ENCODE data around the gene SEC14L1. TPM values are rescaled to one million over a fixed set of nuclear protein-coding genes. Genes with fewer than 3 reads are reported as not detected.
A peak's percentile ranks its signal among the peaks of the same experiment; 100 is the strongest.

The SEC14L1 gene
- total RNA-seq, 1 experiment from 2014 or later, result 78.6 TPM

DNA sequence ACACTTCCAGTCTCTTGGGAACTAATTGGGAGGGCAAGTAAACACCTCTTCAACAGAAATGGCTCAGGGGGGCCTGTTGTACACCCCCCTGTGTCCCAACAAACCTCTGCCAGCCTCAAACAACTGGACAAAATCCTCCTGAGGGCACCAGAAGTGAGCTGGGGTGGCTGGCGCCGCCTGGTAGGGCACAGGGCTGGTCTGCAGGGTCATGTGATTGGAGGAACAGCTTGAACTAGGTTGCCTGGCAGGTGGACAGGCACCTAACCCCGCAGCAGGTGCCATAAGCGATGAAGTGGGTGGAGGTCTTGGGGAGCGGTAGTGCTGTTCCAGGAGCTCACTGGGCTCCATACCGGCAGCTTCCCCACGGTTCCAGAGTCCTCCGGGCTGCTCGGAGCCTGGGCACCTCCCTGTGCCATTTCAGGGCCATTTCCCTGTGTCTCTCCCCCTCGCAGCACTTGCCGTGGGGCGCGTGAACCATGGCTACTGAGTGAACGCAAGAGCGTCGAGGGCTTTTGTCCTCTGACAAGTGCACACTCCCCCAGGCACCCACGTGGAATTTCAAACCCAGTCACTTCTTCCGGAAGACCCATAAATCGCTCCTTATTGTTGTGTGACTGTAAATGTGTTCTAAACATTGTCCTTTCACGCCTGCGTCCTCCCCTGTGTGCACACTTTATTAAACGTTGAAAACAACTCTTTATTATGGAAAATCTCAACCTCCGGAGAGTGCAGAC lies 101.5 kb downstream of the SEC14L1 start:
- H3K9me3 ChIP-seq (ENCODE audit: low read depth, low read length, poor library complexity, severe bottlenecking), result no peaks in the 10 kb centered on the region
- H3K4me1 ChIP-seq (ENCODE audit: insufficient read depth, low read length, poor library complexity, severe bottlenecking), result peaks cover 24% of the 10 kb centered on the region
- peak overlapping the region; percentile 49 for H3K27ac ChIP-seq (ENCODE audit: low read depth, low read length, poor library complexity, severe bottlenecking)
- POLR2A ChIA-PET (ENCODE audit: low non-redundant PET), result no interaction called here
- intact Hi-C loops (cut with micrococcal nuclease; ENCODE audit: unreplicated experiment), result loop anchor here (10.0 kb wide), 1 partner anchor 377 kb away; the partner anchor contains the start of gene MGAT5B
- CTCF ChIA-PET, result interaction anchor here (0.6 kb wide), 1 partner anchor 9 kb away, joined by 4 read pairs; no protein-coding TSS in a partner anchor
- no peaks in the 10 kb centered on the region for H3K27me3 ChIP-seq (replicated peaks; ENCODE audit: insufficient read depth, low read depth, low read length, poor library complexity)
- no peak for DNase-seq (ENCODE audit: low spot score)
- H3K4me3 ChIP-seq (ENCODE audit: low read depth, low read length, poor library complexity, severe bottlenecking), result no peak overlapping the region
- no peaks in the 10 kb centered on the region for H3K36me3 ChIP-seq (ENCODE audit: insufficient read depth, low read length, poor library complexity, severe bottlenecking)
- TF ChIP-seq, protein P1, sequence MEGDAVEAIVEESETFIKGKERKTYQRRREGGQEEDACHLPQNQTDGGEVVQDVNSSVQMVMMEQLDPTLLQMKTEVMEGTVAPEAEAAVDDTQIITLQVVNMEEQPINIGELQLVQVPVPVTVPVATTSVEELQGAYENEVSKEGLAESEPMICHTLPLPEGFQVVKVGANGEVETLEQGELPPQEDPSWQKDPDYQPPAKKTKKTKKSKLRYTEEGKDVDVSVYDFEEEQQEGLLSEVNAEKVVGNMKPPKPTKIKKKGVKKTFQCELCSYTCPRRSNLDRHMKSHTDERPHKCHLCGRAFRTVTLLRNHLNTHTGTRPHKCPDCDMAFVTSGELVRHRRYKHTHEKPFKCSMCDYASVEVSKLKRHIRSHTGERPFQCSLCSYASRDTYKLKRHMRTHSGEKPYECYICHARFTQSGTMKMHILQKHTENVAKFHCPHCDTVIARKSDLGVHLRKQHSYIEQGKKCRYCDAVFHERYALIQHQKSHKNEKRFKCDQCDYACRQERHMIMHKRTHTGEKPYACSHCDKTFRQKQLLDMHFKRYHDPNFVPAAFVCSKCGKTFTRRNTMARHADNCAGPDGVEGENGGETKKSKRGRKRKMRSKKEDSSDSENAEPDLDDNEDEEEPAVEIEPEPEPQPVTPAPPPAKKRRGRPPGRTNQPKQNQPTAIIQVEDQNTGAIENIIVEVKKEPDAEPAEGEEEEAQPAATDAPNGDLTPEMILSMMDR (conservative IDR thresholded peaks at IDR 0.05; ENCODE audit: low read depth, low read length), result no peak
- no peak for TF ChIP-seq EZH2 (IDR thresholded peaks at IDR 0.05; ENCODE audit: borderline replicate concordance, low read depth, low read length, poor library complexity, severe bottlenecking)
- no TSS peak for BruUV-seq (replicated peaks)

DNA sequence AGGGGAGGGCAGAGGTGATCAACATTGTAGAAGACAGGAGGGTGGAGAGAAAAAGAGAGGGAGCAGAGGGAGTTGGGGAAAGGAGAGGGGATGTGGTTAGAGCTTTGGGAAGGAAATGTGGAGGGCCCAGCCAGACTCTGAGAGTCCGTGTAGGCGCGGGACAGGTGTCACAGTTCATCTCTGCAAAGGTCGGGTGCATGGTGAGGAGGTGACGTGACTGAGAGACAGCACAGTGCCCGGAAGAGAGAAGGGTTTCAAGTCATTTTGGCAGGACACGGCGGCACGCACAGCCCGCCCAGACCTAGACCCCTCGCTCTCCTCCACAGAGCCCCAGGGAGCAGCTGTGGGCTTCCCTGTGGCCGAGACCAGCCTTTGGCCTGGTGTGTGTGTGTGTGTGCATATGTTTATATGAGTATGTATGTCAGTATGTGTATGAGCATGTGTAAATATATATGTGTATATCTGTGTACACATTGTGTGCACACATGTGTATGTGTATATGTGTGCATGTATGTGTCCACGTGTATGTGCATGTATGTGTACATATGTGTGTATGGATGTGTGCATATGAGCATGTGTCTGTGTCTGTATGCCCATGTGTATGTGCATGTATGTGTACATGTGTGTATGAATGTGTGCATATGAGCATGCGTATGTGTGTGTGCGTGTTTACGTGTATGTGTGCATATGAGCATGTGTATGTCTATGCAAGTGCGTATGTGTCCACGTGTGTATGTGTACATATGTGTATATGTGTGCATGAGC lies 104.6 kb downstream of the SEC14L1 start:
- Histone ChIP-seq H3K27ac (ENCODE audit: low read depth, low read length, poor library complexity, severe bottlenecking) (no peak overlapping the region), H3K9me3 (ENCODE audit: low read depth, low read length, poor library complexity, severe bottlenecking) (no peaks in the 10 kb centered on the region), H3K4me3 (ENCODE audit: low read depth, low read length, poor library complexity, severe bottlenecking) (no peak overlapping the region), H3K36me3 (ENCODE audit: insufficient read depth, low read length, poor library complexity, severe bottlenecking) (no peaks in the 10 kb centered on the region), H3K27me3 (replicated peaks; ENCODE audit: insufficient read depth, low read depth, low read length, poor library complexity) (no peaks in the 10 kb centered on the region), H3K4me1 (ENCODE audit: insufficient read depth, low read length, poor library complexity, severe bottlenecking) (peaks cover 24% of the 10 kb centered on the region)
- no peak for DNase-seq (ENCODE audit: low spot score)
- ChIA-PET CTCF (no interaction called here), POLR2A (ENCODE audit: low non-redundant PET) (no interaction called here)
- BruUV-seq (replicated peaks), result no TSS peak
- intact Hi-C loops (cut with micrococcal nuclease; ENCODE audit: unreplicated experiment), result loop anchor here (5.0 to 10.0 kb wide), 2 partner anchors 233 to 381 kb away; partner anchors contain the start of gene MGAT5B
- TF ChIP-seq, protein P1 (conservative IDR thresholded peaks at IDR 0.05; ENCODE audit: low read depth, low read length), result no peak
- no peak for TF ChIP-seq EZH2 (IDR thresholded peaks at IDR 0.05; ENCODE audit: borderline replicate concordance, low read depth, low read length, poor library complexity, severe bottlenecking)

DNA sequence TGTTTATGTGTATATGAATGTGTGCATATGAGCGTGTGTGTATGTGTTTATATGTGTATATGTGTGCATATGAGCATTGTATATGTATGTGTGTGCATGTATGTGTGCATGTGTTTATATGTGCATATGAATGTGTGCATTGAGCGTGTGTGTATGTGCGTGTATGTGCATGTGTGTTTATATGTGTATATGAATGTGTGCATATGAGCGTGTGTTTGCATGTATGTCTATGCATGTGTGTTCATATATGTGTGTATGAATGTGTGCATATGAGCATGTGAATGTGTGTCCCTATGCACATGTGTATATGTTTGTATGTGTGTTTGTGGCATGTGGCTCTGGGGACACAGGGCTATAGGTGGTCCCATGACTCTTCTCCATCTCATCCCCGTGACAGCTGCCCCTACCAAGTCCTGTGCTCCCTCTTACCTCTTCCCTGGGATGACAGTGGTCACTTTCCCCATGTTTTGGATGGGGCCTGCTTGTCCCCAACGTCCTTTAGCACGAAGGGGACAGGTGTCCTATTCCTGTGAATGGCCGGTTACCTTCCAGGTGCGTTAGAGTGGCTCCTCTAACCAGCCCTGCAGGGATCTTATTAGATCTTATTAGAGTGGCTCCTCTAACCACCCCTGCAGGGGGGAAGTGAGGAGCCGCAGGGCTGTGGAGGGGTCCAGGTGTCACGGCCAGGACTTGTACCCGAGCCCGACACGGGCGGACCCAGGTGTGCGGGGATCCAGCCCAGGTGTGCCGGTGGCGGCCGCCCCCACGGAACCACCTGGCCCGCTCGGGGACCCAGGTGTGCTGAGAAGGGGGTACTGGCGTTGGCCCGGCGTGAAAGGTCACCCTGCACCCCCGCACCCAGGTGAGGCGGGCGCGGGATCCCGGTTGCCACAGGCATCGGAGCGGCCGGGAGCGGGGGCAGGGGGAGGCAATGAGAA lies 105.6 kb downstream of the SEC14L1 start:
- ChIA-PET POLR2A (ENCODE audit: low non-redundant PET) (no interaction called here), CTCF (no interaction called here)
- Histone ChIP-seq H3K9me3 (ENCODE audit: low read depth, low read length, poor library complexity, severe bottlenecking) (no peaks in the 10 kb centered on the region), H3K36me3 (ENCODE audit: insufficient read depth, low read length, poor library complexity, severe bottlenecking) (no peaks in the 10 kb centered on the region), H3K27me3 (replicated peaks; ENCODE audit: insufficient read depth, low read depth, low read length, poor library complexity) (no peaks in the 10 kb centered on the region), H3K4me1 (ENCODE audit: insufficient read depth, low read length, poor library complexity, severe bottlenecking) (peaks cover 15% of the 10 kb centered on the region), H3K27ac (ENCODE audit: low read depth, low read length, poor library complexity, severe bottlenecking) (peak overlapping the region; percentile 57), H3K4me3 (ENCODE audit: low read depth, low read length, poor library complexity, severe bottlenecking) (peak overlapping the region; percentile 54)
- TF ChIP-seq, protein P1 (conservative IDR thresholded peaks at IDR 0.05; ENCODE audit: low read depth, low read length), result no peak
- TF ChIP-seq EZH2 (IDR thresholded peaks at IDR 0.05; ENCODE audit: borderline replicate concordance, low read depth, low read length, poor library complexity, severe bottlenecking), result no peak
- intact Hi-C loops (cut with micrococcal nuclease; ENCODE audit: unreplicated experiment), result loop anchor here (1.0 to 10.0 kb wide), 3 partner anchors 160 to 382 kb away; partner anchors contain the start of gene MGAT5B
- DNase-seq (ENCODE audit: low spot score), result no peak
- no TSS peak for BruUV-seq (replicated peaks)

Measured in A673 (cell line).